NK-92 (cell line): ENCODE measurements around the gene SCO2.

Source experiments
- DNase-seq: peaks from one replicate; lab custom pipeline; 2025; ENCODE audit not compliant: unreplicated experiment; lab: John Stamatoyannopoulos, UW

The SCO2 gene

GRCh38 chr22:50532824-50533796 lies 7.7 kb upstream of the SCO2 start:
- no peak for DNase-seq

DNA sequence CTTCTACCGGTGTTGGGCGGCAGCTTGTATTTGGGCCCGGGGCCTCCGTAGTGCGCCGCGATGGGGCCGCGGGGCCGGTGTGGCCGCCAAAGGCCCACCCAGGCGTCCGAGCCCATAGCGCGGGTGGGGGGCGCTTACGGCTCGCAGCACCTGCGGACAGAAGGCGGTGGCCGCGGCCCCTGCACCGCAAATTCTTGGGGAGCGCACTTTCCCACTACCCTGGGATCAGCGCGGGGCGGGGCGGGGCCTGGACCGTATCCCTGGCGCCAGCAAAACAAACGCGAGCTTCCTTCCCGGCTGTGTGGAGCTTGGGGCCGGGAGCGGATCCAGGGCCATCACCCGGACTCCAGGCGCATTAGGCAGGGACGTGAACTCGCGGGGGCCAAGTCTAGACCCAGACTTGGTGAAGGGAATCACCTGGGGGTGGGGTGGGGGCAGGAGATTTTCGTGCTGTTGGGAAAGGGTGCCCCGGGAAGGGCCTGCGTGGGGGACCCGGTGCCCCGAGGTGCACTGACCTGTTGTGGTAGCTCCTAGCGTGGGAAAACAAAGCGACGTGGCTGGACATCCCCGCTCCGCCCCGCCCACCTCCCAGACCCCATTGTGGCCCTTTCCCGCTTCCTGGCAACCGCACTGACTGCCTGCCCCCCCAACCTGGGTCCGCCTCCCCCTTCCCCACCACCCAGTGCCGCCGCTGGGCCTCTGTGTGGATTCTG lies 6.7 kb upstream of the SCO2 start:
- no peak for DNase-seq

DNA sequence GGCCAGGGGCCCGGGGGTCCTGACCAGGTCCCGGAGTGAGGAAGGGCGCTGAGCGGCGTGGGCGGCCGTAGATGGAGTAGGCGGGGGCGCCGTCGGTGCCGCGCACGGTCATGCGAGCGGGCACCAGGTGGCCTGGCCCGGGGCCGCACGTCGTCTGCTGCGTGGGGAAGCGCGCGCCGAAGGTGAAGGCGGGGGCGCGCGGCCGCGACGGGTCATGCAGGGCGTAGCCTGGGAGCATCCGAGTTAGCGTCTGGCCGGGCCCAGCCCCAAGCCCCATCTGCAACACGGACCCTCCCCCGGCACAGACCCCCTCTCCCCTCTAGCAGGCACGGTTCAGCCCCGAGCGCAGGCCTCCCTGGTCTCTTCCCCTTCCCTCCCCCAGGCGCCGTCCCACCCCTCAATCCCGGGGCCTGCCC lies 6.2 kb upstream of the SCO2 start:
- DNase-seq = no peak

GRCh38 chr22:50530877-50531545 lies 5.6 kb upstream of the SCO2 start:
- DNase-seq = no peak

GRCh38 chr22:50530580-50530876 lies 5.1 kb upstream of the SCO2 start:
- no peak for DNase-seq

DNA sequence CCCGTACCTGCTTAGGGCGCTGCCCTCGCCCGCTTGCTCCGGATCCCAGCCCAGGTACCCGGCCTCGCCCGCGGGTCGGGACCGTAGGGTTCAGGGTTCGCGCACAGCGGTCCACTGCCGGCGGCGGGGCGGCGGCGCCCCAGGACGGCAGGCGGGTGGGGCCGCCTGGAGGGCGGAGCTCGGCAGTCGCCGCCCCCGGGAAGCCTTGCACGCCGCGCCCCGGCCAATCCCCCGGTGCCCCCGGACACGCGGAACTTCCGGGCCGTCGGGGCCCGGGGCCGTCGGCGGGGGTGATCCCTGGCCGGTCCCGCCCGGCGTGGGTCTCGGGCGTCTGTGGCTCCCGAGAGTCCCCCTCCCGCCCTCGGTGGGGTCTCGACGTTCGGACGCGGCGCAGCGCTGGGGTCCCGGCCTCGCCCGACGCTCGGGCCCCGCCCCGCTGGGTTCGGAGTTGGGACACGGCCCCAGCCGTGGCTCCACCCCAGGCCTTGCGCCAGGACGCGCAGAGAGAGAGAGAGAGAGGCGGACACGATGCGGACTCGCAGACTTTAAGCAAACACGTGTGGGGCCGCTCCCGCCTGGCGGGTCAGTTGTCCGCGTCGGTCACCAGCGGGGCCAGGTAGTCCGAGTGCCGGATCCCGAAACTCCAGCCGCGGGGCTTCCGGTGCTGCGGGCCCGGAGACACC lies 4.6 kb upstream of the SCO2 start, which contains the start of gene TYMP:
Gene TYMP (minus strand): TSS at position 116 of the 683 bp plus-strand sequence. CDS start 303 bp downstream, outside the sequence.
- DNase-seq = no peak

GRCh38 chr22:50529416-50529896 lies 4.1 kb upstream of the SCO2 start:
- DNase-seq = no peak

GRCh38 chr22:50528682-50529415 lies 3.5 kb upstream of the SCO2 start:
- DNase-seq = no peak

- no peak for DNase-seq
These were observed 2.7 kb upstream of the SCO2 start for GRCh38 chr22:50527921-50528681.

GRCh38 chr22:50526834-50527801 lies 1.7 kb upstream of the SCO2 start:
- no peak for DNase-seq

DNA sequence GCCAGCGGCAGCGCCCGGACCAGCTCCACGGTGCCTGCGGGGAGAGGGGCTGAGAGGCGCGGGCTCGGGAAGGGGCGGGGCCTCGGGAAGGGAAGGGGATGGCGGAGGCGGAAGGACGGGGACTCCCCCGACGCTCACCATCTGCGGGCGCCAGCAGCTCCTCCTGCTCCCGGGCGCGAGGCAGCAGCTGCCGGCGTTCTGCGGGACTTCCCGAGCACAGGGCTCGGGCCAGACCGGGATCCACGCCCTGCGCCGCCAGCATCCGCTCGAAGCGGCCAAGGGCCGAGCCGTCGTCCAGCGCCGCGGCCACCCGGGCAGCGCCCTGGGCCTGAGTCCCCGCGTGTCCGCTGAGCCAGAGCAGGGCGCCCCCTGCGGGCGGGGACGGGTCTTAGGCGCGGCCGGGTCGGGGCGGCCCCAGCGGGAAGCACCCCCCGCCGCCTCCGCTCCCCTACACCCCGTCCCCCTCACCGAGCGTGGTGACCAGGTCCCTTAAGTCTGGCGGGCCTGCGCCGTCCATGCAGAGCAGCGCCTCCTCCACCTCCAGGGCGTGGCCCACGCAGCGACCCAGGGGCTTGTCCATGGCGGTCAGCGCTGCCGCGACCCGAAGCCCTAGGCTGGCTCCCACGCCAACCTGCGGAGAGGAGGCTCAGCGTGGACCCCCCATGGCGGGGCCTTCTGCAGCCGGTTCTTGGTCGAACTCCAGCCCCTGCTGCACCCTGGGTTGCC lies 873 bp upstream of the SCO2 start:
- no peak for DNase-seq

DNA sequence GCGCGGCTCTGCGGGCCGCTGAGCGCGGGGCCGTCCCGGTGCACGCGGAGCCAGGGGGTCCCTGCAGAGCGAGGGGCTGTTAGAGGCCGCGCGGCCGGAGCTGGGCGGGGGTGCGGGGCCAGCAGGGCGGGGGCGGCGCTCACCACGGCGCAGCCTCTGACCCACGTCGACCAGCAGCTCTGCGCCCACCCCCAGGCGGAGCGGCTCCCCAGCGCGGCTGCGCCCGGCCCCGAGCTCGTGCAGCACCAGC lies 385 bp upstream of the SCO2 start:
- no peak for DNase-seq

- DNase-seq = no peak
These were observed 708 bp downstream of the SCO2 start for GRCh38 chr22:50524676-50525103.

DNA sequence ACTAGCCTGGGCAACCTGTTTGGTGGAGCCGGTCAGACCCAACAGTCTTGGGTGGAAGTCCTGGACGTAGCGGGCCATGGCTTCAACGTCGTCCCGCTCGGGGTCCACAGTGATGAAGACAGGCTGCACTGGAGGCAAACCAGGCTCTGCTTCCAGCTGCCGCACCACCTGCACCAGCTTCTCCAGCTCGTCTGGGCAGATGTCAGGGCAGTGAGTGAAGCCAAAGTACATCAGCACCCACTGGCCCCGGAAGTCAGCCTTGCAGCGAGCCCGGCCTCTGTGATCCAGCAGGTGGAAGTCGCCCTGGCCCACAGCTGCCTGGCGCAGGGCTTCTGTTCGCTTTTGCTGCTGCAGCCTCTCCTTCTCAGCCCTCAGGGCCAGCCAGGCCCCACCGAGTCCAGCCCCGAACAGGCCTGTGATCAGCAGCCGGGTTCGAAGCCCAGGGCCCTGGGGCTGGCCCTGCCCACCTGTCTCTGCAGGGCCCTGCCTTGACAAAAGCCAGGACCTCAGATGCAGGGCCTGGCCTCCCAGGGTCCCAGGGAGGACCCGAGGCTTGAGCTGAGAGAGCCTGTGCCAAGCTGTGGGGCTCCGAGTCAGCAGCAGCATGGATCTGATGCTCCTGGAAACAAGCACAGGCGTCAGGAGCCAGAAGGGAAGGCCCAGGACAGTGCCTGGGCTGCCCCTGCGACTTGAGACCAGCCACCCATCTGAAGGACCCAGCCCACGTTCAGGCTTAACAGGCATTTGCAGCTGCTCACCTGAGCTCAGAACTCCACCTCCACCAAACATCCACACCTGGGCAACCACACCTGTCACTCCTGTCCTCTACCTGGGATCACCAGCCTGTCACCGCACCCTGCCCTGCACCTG lies 1.4 kb downstream of the SCO2 start:
- DNase-seq = no peak

DNA sequence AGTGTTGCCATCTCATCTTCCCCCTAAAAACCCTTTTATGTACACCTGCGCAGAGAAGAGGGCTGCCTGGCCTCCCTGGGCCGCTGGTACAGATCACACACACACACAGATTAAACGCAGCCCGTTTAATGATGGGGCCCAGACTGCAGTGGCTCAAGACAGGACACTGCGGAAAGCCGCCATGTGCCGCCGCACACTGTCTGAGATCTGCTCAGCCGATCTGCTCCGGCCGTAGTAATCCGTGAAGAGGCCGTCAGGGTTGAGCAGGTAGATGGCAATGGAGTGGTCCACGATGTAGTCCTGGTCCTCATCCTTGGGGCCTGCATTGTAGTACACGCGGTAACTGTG lies 2.0 kb downstream of the SCO2 start:
- DNase-seq = no peak

- DNase-seq = no peak
These were observed 2.5 kb downstream of the SCO2 start for GRCh38 chr22:50522806-50523438.
